Fibroblast of skin of abdomen (primary cell): ENCODE data around the gene TMC1.

Experiments
- DNase-seq: peaks from one replicate; pipeline ENCODE4 v3.0.0-alpha.2; 2013

The TMC1 gene

DNA sequence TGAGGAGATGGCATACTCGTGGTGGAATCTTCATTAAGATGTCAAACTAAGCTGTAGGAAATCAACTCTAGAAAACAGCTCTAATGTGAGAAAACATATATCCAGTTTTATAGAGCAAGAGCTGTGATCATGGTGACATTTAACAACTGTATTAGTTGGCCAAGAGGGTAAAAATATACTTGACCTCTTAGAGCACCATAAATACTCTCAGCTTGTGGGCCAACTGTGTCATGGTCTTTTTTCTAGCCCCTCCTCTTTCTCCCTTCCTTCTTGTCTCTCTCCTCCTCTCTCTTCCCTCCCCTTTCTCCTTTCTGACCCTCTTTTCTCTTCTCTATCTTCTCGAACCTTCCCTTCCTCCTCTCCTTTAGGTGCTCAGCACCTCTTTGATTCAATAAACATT lies 54.7 kb downstream of the TMC1 start:
- no peak for DNase-seq

DNA sequence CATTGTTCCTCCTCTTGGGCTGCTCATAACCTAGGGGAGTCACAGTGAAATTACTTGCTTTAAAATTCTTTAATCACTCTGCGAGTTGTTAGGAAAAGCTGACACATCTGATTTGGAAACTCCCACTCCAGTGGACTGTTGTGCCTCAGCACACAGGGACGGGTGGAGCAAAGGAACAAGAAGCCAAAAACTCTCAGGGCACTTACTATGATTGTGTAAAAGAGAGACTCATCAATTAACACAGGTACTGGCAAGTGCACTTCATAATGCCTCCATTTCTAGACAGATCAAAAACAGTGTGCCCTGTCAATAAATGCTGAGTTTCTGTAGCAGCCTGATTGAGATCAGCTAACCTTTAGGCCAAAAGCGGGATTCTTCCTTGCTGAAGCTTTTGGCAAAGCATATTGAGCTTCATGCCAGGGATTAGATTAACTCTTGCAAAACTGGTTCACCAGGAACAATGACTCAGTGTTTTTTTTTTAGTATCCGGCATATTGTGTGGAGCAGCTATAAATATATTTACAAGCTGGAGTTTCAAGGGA lies 55.9 kb downstream of the TMC1 start:
- DNase-seq: peak; percentile 86

DNA sequence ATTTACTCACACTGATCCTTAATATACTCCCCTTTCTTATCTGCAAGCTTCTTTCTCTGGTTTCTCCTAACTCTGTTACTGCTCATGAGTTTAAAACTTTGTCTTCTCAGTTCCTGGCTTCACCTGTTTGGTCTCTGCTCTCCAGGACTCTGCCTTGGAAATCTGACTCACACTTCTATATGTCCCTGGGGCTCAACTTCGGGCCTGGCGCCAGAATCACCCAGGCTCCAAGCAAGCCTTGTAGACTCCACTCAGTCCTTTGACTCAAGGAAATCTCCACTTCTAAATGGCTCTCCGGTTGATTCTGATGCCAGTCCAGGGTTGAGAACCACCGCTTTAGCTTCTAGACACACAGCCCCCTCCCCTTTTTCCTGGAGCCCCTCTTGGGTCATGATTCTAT lies 57.8 kb downstream of the TMC1 start:
- peak; percentile 65 for DNase-seq

DNA sequence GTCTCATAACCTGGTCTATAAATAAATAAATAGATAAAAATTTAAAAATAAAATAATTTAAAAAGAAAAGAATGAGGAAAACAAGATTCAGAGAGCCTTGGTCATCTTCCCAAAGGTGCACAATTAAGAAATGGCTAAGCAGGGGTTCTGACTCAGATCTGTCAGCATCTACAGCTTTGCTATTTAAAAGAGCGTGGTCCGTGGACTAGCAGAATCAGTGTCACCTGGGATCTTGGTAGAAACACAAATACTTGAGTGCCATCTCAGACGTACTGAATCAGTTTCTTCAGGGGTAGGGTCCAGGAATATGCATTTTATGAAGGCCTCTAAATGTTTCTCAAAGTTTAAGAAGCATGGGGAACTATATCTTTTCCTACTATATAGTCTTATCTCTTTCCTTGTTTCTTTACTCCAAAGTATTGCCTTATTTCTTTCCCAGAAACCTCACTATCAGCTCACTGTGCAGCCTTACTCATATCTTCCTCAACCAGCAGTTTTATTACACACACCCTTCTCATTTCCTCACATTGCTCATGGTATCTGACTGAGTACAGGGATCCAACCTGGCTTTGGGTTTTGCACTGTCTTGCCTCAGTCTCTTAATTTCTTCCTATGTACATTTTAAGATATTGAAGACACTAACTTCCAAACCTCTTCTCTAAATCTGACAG lies 58.6 kb downstream of the TMC1 start:
- DNase-seq: peak; percentile 26

DNA sequence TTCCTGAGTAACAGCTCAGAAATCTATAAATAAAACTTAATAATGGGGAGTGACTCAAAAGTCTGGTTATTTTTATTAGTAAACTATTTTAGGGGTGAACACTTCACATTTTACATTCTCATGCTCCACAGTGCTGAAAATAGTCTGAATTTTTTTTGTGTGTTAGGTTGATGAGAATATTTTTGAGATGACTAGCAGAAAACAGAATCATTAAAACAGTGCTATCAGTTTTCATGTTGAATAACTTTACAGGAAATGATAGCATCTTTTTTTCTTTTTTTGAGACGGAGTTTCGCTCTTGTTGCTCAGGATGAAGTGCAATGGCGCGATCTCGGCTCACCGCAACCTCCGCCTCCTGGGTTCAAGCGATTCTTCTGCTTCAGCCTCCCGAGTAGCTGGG lies 60.3 kb downstream of the TMC1 start:
- peak; percentile 69 for DNase-seq

DNA sequence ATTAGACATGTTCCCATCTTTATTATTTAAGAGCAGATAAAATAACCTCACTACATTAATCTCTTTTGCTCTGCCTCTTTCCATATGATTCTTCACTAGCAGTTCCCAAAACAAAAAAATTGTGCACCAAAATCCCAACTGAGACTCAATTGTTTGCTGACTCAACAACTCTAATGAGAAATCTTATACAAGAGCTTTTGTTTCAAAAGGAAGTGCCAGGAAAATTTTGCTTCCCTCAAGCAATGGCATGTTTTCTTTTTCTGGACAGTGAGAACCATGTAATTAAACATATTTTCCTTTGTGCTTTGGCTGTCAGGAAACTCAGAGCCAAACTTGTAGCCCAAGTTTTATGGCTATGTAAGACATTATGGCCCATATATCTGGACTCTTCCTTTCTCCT lies 62.0 kb downstream of the TMC1 start:
- DNase-seq: no peak

DNA sequence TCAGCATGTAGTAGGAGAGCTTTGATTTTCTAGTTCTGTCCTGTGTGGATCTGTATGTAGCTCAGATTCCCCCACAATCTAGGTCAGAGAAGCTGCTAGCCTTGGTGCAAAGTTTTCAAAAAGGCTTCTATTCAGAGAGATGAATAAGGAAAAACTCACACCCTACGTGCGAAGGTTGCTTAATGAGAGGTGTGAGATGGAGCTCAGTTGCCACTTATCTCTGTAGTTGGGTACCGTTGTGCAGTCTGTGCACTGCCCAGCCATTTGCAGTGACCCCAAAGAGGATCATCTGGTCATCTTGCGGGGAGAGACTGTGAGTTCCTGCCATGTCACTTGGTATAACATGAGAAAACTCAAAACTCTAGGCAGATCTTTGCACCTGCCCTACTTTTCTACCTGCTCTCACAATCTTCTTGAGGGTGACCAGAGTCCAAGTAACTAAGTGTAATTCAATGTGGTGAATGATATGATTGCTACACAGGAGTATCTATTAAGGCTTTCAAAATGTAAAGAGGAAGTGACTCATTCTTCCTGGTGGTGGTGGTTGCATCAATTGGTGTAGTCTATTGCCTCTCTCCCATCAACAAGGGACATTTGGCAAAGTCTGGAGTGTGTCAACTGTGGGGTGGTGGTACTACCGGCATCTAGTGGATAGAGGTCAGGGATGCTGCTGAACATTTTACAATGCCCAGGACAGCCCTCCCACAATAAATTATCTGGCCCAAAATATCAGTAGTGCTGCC lies 65.2 kb downstream of the TMC1 start:
- DNase-seq: peak; percentile 83

DNA sequence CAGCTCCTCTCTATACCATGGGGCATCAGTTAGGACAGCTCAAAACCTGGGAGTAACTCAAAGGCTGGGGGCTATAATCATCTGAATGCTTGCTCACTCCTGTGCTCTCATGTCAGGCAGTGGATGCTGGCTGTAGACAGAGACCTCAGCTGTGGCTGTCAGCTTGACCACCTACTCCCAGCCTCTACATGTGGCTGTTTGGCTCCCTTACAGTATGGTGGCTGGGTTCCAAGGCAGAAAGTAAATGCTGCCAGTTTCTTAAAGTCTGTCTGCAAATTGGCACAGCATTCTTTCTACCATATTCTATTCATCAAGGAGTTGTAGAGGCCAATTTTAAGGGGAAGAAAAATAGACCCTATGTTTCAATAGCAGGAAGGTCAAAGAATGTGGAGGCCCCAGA lies 66.9 kb downstream of the TMC1 start:
- peak; percentile 33 for DNase-seq

DNA sequence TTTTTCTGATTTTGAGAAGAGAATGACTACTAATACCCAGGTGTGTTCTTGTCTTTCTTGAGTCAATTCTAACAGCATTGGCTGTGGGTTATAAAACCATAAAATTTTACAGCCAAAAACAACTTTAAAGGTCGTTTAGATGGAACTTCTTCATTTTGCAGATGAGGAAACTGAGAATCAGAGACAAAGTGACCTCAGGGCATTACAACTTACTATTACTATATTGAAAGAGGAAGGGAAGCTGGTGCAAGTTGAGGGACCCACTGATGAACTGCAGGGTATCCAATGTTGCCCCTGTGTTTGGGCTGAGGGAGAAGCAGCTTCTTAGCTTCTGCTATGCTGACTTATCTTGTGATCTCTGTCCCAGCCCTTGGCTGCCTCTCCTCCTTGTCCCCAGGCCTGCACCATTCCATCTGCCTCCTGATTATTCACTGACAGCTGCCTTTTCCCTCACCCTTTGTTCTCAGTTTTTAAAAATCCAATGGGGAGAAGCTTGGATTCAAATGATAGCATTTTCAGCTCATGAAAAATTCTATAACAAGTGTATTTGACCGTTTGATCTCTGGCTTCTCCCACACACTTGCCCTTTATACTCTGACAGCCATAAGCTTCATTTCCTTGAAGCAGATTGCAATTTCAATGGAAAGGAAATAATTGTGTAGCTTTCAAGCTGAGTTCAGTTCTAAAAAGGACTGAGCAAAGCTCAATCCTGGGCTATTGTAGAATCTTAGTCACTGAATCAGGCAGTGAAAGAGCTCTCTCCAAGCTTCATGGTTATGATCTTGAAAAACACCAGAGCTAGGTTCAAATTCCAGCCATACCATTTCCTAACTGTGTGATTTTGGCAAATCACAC lies 68.5 kb downstream of the TMC1 start:
- DNase-seq: no peak

DNA sequence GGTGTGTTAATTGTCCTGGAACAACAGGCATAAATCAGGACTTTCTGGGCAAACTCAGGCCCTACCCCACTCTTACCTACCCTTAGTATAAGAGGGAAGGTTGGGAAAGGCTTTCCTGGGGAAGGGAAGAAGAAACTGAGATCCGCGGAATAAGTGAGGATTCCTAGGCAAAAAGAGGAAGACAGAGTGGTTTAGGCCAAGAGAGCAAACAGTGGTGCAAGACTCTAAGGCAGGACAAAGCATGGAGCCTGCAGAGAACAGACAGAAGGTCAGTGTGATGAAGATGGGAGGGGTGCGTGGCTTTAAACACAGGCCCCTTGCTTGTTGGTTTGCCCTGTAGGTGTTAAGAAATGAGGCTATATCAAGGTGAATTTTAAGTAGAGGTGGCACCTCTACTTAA lies 69.4 kb downstream of the TMC1 start:
- DNase-seq: no peak

DNA sequence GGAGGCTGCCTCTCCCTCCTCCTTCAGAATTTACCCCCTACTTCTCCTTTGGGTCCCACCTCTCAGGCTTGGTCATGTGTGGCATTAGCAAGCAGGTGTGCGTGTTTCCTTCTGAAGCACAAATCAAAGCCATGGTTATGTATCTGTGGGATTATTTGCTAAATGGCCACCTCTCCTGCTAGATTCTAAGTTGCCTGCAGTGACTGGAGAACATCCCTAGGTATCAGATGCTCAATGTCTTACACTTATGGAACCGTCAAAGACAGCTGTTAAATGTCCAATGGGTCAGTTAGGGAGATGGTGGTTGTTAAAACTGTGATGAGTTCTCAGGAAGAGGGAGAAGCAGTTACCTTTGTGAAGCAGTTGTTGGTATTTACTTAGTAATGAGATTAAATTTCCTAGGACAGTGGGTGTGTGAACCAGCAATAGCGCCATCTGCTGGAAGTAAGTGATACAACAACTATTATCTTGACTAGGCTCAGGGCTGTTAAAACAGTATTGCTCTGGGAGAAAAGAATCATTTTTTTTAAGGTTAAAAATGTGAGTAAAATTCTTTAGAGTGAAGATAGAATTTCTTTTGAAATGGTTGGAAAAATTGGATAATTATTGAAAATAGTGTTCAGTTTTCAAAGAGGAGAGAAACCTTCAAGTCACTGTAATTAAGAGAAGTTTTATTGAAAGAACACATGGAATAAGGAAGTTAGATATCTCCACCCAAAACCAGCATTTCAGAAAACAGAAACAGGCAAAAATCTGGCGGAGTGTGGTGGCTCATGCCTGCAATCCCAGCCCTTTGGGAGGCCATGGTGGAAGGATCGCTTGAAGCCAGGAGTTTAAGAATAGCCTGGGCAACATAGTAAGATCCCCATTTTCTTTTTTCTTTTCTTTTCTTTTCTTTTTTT lies 71.3 kb downstream of the TMC1 start:
- DNase-seq: peak; percentile 54

DNA sequence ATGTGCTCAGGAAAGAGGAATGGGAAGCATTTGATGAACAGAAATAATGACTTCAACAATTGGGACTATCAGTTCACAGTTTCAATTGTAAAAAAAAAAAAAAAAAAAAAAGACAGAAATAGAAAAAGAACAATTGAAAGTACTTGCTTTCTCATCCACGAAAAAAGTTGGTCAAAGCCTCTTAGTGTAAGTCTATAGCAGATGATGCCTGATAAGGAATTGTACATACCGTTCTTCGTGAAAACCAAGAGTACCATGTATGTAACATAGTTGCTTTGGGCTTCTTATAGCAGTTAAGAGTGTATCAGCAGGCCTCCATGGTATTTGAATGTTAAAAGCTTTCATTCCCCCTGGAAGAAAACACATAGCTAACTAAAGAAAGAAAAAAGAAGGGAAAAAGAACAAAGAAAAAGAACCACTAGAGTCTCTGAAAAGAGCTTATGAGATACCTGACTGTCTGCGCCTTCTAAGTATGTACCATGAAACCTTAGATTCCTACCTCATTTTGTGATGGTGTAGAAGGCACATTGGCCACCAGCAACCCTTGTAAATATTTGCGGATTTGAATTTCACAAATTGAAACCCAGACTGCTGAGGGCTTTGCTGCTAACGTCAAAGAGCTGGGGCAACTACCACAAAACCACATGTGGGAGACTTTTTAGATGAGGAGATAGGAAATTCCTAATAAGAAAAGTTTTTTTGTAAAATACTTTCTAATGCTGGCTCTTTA lies 75.2 kb downstream of the TMC1 start:
- DNase-seq: peak; percentile 31

DNA sequence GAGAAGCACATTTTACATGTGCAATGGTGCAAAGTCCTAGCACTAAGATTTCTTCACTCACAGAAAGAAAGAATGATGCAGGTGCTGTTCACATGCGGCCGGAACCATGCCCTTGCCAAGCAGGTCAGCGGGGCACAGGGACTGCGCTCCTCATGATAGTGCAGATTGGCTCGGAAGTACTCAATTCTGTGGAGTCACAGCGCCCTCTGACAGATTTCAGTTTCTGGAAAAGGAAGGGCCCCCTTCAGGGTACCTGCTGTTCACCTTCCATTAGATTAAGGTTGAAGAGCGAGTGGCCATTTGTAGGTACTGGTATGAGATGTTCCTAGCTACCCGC lies 75.7 kb downstream of the TMC1 start:
- DNase-seq: no peak

DNA sequence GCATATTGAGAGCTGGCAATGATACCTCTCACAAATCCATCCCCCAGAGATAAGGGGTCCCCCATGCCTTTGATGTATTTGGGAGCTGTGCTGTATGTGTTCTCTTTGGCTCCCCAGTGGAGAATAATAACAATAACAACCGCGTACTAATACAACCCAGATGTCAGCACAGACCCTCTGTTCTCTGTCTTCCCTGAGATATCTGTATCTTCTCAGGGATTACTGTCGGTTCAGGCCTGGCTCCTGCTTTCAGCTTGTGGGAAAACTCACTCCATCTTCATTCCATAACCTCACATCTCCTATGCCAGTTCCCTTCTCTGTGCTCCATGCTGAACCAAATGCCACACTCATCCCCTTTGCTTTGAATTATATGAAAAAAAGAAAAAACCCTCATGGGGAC lies 76.2 kb downstream of the TMC1 start:
- DNase-seq: no peak

DNA sequence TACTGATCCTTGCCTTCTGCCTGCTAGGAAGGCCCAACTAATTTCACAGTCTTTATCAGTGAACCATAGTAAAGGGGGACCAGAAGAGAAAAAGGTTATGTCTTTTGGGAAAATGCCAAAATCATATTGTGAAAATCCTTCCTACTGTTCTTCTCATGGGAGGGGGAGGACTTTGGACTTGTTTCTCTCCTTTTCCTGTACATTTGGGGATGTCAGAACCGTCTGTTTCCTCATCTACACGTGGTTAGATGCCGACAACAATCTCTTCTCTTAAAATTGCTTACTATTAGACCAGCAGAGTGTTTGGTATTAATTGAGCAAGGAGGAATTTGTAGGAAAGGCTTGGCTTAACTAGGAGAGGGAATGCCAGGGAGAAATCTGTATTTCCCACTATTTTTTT lies 77.2 kb downstream of the TMC1 start:
- no peak for DNase-seq

DNA sequence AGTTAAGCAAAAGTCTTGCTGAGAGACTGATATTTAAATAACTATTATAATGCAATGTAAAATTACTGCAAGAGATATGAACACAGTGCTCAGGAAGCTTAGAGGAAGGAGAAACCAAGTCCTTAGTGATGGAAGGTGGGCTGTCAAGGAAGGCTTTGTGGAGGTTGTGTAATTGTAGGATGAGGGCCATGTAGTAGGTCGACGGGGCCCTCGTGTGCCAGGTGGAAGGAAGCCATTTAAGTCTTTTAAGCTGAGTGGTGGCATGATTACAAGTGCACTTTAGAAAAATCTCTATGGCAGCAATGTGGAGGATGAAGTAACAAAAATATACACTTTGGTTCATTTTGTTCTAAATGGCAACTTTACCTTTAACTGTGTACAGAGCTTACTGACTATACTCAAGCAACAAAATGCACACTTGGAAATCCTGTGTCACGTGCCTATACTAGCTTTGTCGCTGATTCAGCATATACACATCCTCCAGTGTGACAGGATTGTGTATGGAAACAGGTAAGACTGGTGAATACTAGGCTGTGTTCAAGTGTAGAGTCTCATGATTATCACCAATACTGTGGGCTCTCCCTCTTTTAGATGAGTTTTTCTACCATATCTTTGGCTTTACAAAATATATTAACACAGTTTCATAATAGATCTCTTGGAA lies 78.6 kb downstream of the TMC1 start:
- no peak for DNase-seq

DNA sequence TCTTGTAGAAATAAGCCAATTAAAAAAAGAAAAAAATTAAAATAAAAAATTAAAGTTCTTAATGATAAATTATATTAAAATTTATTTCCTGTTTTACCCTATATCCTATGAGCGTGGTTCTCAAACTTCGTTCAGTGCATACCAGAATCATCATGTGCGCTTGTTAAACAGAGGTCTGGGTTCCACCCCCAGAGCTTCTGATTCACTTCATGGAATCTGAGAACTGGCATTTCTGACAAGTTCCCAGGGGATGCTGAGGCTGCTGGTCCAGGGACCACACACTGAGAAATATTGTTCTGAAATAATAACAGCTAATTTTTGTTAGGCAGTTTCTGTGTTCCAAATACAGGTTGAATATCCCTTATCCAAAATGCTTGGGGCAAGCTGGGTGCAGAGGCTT lies 79.3 kb downstream of the TMC1 start:
- peak; percentile 79 for DNase-seq

DNA sequence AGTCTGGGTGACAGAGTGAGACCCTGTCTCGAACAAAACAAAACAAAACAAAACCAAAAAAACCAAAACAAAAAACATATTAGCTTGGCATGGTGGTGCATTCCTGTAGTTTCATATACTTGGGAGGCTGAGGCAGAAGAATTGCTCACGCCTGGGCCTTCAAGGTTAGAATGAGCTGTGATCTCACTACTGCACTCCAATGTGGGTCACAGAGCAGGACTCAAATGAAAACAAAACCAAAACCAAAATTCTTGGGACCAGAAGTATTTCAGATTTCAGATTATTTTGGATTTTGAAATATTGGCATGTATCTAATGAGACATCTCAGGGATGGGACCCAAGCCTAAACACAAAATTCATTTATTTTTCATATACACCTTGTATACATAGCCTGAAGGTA lies 80.2 kb downstream of the TMC1 start:
- DNase-seq: no peak

DNA sequence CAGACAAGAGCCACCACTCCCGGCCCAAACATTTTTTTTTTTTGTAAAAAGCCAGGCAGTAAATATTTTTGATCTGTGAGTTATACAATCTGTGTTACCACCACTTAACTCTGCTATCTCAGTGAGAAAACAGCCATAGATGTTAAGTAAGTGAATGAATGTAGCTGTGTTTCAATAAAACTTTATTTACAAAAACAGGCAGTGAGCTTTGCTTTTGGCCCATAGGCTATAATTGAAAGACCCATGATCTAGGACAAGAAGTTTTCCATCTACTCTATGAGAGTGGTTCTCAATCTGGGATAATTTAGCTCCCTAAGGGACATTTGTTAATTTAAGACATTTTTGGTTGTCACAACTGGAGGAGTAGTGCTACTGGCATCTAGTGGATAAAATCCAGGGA lies 91.0 kb downstream of the TMC1 start:
- DNase-seq: no peak

DNA sequence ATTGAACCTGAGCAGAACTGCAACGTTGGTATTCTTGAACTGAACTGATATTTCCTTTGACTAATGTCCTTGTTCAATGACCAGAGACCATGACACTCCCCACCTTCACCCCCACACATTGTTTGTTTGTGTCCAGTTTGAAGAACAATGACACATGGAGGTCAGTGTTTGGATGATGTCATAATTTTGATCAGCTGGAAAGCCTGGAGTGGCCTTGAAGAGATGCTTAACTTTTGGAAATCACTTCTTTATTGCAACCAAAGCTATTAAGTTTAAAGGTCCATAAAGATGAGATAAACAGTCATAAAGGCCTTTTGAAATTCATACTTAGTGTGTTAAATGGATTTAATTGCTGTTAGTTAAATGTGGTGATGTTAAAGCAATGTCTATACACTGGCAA lies 92.7 kb downstream of the TMC1 start:
- DNase-seq: no peak

DNA sequence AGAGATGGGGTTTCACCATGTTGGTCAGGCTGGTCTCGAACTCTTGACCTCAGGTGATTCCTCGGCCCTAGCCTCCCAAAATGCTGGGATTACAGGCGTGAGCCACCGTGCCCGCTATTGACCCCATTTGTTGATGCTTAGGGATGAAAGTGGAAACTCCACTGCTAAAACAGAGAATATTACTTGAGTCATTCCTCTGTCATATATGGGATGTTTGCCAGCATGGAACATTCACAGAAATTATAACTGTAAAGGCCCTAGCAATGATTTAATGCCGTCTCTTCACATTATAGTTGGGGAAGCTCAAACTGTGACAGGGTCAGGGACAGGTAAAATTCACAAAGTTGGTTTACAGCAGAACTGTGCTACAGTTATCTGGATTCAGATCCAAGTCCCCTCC lies 94.5 kb downstream of the TMC1 start:
- DNase-seq: peak; percentile 30
